ENCODE measurements around the gene RAB3IL1.

The RAB3IL1 gene

DNA sequence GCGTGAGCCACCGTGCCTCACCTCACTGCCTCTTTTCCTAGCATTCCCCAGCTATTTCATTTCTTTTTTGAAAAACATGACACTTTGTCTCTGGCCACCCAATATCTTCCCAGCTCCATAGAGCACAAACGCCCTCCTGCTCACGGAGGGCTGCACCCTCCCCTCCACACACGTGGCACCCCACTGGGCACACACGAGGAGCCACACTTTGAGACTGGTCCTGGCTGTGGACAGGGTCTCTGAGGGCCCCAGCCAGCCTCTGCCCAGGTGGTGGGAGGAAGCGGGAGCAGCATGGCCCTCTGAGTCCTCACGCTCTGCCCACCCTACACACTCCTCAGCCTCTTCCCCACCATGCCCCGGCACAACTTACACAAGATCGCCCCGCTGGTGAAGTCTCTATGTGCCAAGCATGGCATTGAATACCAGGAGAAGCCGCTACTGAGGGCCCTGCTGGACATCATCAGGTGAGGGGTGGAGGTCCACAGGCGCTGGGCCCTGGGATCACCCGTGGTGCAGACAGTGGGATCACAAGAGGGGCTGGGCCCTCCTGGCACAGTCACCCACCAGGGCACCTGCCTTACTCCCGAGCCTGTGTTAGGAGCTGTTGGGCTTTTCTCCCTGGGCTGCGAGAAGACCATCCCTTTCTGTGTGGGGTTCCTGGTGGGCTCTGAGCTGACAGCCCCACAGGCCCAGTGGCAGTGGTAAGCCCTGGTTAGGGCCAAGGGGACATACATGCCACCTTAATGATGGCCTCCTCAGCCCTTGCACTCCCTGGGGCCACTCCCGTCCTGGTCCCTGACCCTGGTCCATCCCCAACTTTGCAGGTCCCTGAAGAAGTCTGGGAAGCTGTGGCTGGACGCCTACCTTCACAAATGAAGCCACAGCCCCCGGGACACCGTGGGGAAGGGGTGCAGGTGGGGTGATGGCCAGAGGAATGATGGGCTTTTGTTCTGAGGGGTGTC is 52.3 kb downstream of the RAB3IL1 start:
- Histone ChIP-seq H3K4me1 (ENCODE audit: low read length) (no peaks in the 10 kb centered on the region), H2AFZ (ENCODE audit: low read depth, low read length) (no peak overlapping the region), H3K9me3 (ENCODE audit: insufficient read depth, low read length) (no peaks in the 10 kb centered on the region), H3K27ac (ENCODE audit: low read length) (no peak overlapping the region), H4K20me1 (ENCODE audit: insufficient read depth, low read length) (peaks cover 10% of the 10 kb centered on the region; the same call in 1 of the 2 replicates), H3K79me2 (ENCODE audit: low read length) (no peaks in the 10 kb centered on the region), H3K4me3 (ENCODE audit: low read length) (no peak overlapping the region), H3K27me3 (ENCODE audit: low read depth, low read length) (no peaks in the 10 kb centered on the region), H3K9ac (ENCODE audit: low read length) (no peak overlapping the region), H3K36me3 (replicated peaks; ENCODE audit: low read depth, low read length) (peaks cover 53% of the 10 kb centered on the region), H3K4me2 (ENCODE audit: low read length) (no peak overlapping the region)
- TF ChIP-seq EZH2phosphoT487 (IDR thresholded peaks at IDR 0.05; ENCODE audit: low read depth), result no peak
- TF ChIP-seq, protein P1, sequence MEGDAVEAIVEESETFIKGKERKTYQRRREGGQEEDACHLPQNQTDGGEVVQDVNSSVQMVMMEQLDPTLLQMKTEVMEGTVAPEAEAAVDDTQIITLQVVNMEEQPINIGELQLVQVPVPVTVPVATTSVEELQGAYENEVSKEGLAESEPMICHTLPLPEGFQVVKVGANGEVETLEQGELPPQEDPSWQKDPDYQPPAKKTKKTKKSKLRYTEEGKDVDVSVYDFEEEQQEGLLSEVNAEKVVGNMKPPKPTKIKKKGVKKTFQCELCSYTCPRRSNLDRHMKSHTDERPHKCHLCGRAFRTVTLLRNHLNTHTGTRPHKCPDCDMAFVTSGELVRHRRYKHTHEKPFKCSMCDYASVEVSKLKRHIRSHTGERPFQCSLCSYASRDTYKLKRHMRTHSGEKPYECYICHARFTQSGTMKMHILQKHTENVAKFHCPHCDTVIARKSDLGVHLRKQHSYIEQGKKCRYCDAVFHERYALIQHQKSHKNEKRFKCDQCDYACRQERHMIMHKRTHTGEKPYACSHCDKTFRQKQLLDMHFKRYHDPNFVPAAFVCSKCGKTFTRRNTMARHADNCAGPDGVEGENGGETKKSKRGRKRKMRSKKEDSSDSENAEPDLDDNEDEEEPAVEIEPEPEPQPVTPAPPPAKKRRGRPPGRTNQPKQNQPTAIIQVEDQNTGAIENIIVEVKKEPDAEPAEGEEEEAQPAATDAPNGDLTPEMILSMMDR (IDR thresholded peaks at IDR 0.05; ENCODE audit: low read depth, low read length), result no peak

DNA sequence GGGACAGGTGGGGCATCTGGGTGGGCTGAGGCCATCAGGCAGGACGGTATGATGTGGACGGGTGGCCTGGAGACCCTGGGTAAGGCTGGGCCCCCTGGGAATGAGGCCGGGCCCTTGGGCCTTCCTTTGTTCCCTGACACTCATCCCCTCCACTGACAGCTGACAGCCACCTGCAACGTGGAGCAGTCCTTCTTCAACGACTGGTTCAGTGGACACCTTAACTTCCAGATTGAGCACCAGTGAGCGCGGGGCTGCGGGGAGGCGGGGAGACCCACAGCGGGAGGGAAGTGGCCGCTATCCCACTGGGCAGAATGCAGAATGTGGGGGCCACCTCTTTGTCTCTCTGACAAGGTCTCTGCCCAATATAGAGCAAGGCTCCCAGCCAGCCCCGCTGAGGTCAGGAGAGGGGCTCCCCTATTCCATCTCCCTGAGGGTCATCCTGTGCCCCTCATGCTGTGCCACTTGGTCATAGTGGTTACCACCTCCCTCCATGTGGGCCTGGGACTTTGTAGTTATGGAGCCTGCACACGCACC is 53.8 kb downstream of the RAB3IL1 start:
- Histone ChIP-seq H3K9me3 (ENCODE audit: insufficient read depth, low read length) (no peaks in the 10 kb centered on the region), H3K4me1 (ENCODE audit: low read length) (no peaks in the 10 kb centered on the region), H3K9ac (ENCODE audit: low read length) (no peak overlapping the region), H3K79me2 (ENCODE audit: low read length) (no peaks in the 10 kb centered on the region), H3K4me3 (ENCODE audit: low read length) (no peak overlapping the region), H3K27me3 (ENCODE audit: low read depth, low read length) (no peaks in the 10 kb centered on the region), H2AFZ (ENCODE audit: low read depth, low read length) (no peak overlapping the region), H4K20me1 (ENCODE audit: insufficient read depth, low read length) (peaks cover 10% of the 10 kb centered on the region; the same call in 1 of the 2 replicates), H3K27ac (ENCODE audit: low read length) (no peak overlapping the region), H3K4me2 (ENCODE audit: low read length) (no peak overlapping the region), H3K36me3 (replicated peaks; ENCODE audit: low read depth, low read length) (peaks cover 62% of the 10 kb centered on the region)
- no peak for TF ChIP-seq EZH2phosphoT487 (IDR thresholded peaks at IDR 0.05; ENCODE audit: low read depth)
- TF ChIP-seq, protein P1 (IDR thresholded peaks at IDR 0.05; ENCODE audit: low read depth, low read length), result no peak

DNA sequence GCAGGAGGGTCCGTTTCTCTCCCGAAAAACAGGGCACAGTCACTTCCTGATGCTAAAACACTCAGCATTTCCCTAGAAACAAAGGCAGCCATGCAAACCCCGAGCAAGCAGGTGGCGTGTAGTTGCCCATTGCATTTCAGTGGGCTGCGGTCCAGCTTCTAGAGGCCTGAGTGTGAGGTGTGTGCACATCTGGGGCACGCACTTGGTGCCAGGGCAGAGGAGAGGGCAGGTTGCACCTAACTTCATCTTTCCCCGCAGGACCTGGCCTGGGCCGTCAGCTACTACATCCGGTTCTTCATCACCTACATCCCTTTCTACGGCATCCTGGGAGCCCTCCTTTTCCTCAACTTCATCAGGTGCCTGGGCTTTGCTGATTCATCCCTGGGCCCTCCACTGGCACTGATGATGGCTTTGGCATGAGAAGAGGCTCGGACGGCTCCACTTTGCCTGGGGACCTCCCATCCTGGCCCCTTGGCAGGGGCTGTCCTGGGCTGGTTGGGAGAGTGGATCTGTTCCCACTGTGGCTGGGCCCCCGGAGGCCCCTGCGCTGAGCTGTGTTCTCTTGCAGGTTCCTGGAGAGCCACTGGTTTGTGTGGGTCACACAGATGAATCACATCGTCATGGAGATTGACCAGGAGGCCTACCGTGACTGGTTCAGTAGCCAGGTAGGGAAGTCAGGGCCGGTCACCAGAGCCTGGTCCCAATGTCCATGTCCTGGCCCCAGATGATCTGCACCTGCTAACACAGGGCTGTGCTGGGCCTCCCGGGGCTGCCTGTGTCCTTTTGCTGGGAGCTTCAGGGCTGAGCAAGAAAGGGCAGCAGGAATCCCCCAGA is 54.4 kb downstream of the RAB3IL1 start:
- peaks cover 62% of the 10 kb centered on the region for H3K36me3 ChIP-seq (replicated peaks; ENCODE audit: low read depth, low read length)
- no peaks in the 10 kb centered on the region for H3K4me1 ChIP-seq (ENCODE audit: low read length)

More for the DNA sequence above, 54.4 kb downstream of the RAB3IL1 start:
- TF ChIP-seq, protein P1 (IDR thresholded peaks at IDR 0.05; ENCODE audit: low read depth, low read length), result no peak
- TF ChIP-seq EZH2phosphoT487 (IDR thresholded peaks at IDR 0.05; ENCODE audit: low read depth), result no peak
- no peaks in the 10 kb centered on the region for H3K9me3 ChIP-seq (ENCODE audit: insufficient read depth, low read length)
- no peak overlapping the region for H3K27ac ChIP-seq (ENCODE audit: low read length)
- no peak overlapping the region for H2AFZ ChIP-seq (ENCODE audit: low read depth, low read length)
- no peak overlapping the region for H3K4me2 ChIP-seq (ENCODE audit: low read length)
- H3K4me3 ChIP-seq (ENCODE audit: low read length), result no peak overlapping the region
- H3K79me2 ChIP-seq (ENCODE audit: low read length), result no peaks in the 10 kb centered on the region
- no peaks in the 10 kb centered on the region for H3K27me3 ChIP-seq (ENCODE audit: low read depth, low read length)
- peaks cover 10% of the 10 kb centered on the region; the same call in 1 of the 2 replicates for H4K20me1 ChIP-seq (ENCODE audit: insufficient read depth, low read length)
- H3K9ac ChIP-seq (ENCODE audit: low read length), result no peak overlapping the region

All from OCI-LY3 (cell line).